ENCODE measurements around the gene ITM2C.

The ITM2C gene

GRCh38 chr2:230864605-230865306 is at the start of gene ITM2C:
Gene ITM2C (plus strand): TSS chr2:230864942. CDS start chr2:230865026, 84 bp downstream.
- no peak for DNase-seq

GRCh38 chr2:230815088-230815487 is 49.7 kb upstream of the ITM2C start:
- no peak for DNase-seq

- no peak for DNase-seq
Measured at GRCh38 chr2:230816735-230817134, 48.0 kb upstream of the ITM2C start.

GRCh38 chr2:230819433-230819832 is 45.3 kb upstream of the ITM2C start:
- DNase-seq = no peak

GRCh38 chr2:230821261-230821990 is 43.3 kb upstream of the ITM2C start:
- no peak for DNase-seq

- no peak for DNase-seq
Measured at GRCh38 chr2:230821991-230822520, 42.7 kb upstream of the ITM2C start.

- DNase-seq = no peak
Measured at GRCh38 chr2:230823264-230823964, 41.3 kb upstream of the ITM2C start.

- DNase-seq = peak; percentile 12
Measured at GRCh38 chr2:230824406-230824978, 40.2 kb upstream of the ITM2C start.

GRCh38 chr2:230825354-230825753 is 39.4 kb upstream of the ITM2C start:
- DNase-seq = no peak

- no peak for DNase-seq
Measured at GRCh38 chr2:230827774-230828271, 36.9 kb upstream of the ITM2C start.

- no peak for DNase-seq
Measured at GRCh38 chr2:230828272-230828961, 36.3 kb upstream of the ITM2C start.

- no peak for DNase-seq
Measured at GRCh38 chr2:230829293-230829692, 35.4 kb upstream of the ITM2C start.

- no peak for DNase-seq
Measured at GRCh38 chr2:230829959-230830358, 34.8 kb upstream of the ITM2C start.

GRCh38 chr2:230830428-230830827 is 34.3 kb upstream of the ITM2C start:
- DNase-seq = no peak

GRCh38 chr2:230840301-230840700 is 24.4 kb upstream of the ITM2C start:
- no peak for DNase-seq

GRCh38 chr2:230842473-230842872 is 22.3 kb upstream of the ITM2C start:
- no peak for DNase-seq

GRCh38 chr2:230843132-230843531 is 21.6 kb upstream of the ITM2C start:
- DNase-seq = no peak

- DNase-seq = no peak
Measured at GRCh38 chr2:230846360-230846759, 18.4 kb upstream of the ITM2C start.

- DNase-seq = peak; percentile 69
Measured at GRCh38 chr2:230847883-230848388, 16.8 kb upstream of the ITM2C start.

- peak; percentile 45 for DNase-seq
Measured at GRCh38 chr2:230849633-230850357, 14.9 kb upstream of the ITM2C start.

GRCh38 chr2:230850358-230850658 is 14.4 kb upstream of the ITM2C start:
- no peak for DNase-seq

GRCh38 chr2:230852113-230852512 is 12.6 kb upstream of the ITM2C start:
- no peak for DNase-seq

Measured in NK-92 treated with Interleukin-12 subunit alpha and Interleukin-12 subunit beta, amount 100 ng/mL, for 24 hours (cell line).